ENCODE results near the gene CCDC57. TPM values are rescaled to one million over a fixed set of nuclear protein-coding genes. Genes with fewer than 3 reads are reported as not detected.

CCDC57 gene
- total and polyA plus RNA-seq, 9 of the 15 experiments (the other 6 are each of a cell fraction or from before 2014, with no cell fraction given): 0.83 to 36.2 (median 13.6) TPM

GRCh38 chr17:82105882-82106687 is 106.6 kb downstream of the CCDC57 start (continued):
- TF ChIP-seq CTCF (IDR thresholded peaks at IDR 0.05 in 2 of 3, conservative IDR thresholded peaks at IDR 0.05 in 1 of 3; ENCODE audit: insufficient read depth in 2 of 3, low read depth in 1 of 3, low read length in 3 of 3) (peak; percentile 32 to 46 (median 45); a peak in 4 of 6 replicates), GTF2F1 (IDR thresholded peaks at IDR 0.05; ENCODE audit: low read depth, low read length) (no peak), SMARCE1 (IDR thresholded peaks at IDR 0.05) (no peak), ZNF609 (CRISPR knock-in tag; IDR thresholded peaks at IDR 0.05; ENCODE audit: borderline replicate concordance) (no peak), GABPA (tag; conservative IDR thresholded peaks at IDR 0.05; ENCODE audit: low read depth) (peak; percentile 84)
